ENCODE measurements around the gene WFIKKN2.

GRCh38 chr17:50843150-50843905, 7.9 kb downstream of the WFIKKN2 start:
- no peak for TF ChIP-seq POLR2A (IDR thresholded peaks at IDR 0.05)
- TF ChIP-seq CTCF (IDR thresholded peaks at IDR 0.05 in 4 of 5, conservative IDR thresholded peaks at IDR 0.05 in 1 of 5): no peak
